Dedifferentiated amniotic fluid mesenchymal stem cell (primary cell): ENCODE data around the gene FAM180A.
A peak's percentile ranks its signal among the peaks of the same experiment; 100 is the strongest.
"Not testable (repeated sequence)": the region's sequence is repeated elsewhere in the genome, so short reads cannot be mapped to it uniquely, and the experiment has no call there.

Source experiments
- DNase-seq: peaks from one replicate; pipeline ENCODE4 v3.0.0-alpha.2; 2016; ENCODE audit errors: extremely low spot score

The FAM180A gene

GRCh38 chr7:135741905-135742304 lies 6.7 kb downstream of the FAM180A start:
- DNase-seq: no peak

- DNase-seq: no peak
Observed at GRCh38 chr7:135740889-135741288, 7.7 kb downstream of the FAM180A start.

GRCh38 chr7:135737306-135737647 lies 11.3 kb downstream of the FAM180A start:
- not testable (repeated sequence) for DNase-seq

GRCh38 chr7:135736586-135737305 lies 11.9 kb downstream of the FAM180A start:
- no peak for DNase-seq

GRCh38 chr7:135734343-135734689 lies 14.3 kb downstream of the FAM180A start:
- DNase-seq: no peak

- no peak for DNase-seq
Observed at GRCh38 chr7:135733603-135734342, 14.8 kb downstream of the FAM180A start.

DNA sequence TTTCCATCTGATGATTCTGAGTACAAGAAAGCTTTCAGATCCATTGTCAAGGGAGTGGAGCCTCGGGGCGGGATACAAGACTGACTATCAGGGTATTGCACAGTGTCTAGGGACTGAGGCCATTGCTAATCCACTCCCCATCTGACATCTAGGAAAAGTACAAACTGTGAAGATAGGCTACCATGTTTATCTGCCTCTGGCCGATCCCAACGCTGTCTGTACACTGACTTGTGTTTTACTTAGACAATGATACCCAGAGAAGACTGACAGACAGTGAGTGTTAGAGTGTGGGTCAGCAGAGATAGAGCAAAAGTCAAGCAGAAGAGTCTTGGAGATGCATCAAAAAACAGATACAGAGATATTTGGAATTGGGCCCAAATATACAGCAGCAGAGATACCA lies 17.5 kb downstream of the FAM180A start:
- no peak for DNase-seq

DNA sequence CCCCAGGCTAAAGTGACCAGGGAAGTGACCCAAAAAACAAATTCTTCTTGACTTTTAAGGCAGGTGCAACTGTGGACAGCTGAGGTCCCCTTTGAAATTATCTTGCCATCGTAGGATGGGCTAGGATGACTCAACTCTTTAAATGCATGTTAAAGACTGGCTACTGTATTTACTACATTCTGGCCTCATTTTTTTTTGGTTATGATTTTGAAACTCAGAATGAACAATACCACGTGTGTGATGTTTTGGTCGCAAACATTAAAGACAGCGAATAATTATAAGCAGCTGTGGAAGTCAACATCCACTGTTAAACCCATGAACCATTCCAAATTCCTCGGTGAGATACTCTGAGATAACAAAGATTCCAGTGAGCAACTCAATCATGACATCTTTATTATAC lies 19.4 kb downstream of the FAM180A start:
- DNase-seq: no peak

DNA sequence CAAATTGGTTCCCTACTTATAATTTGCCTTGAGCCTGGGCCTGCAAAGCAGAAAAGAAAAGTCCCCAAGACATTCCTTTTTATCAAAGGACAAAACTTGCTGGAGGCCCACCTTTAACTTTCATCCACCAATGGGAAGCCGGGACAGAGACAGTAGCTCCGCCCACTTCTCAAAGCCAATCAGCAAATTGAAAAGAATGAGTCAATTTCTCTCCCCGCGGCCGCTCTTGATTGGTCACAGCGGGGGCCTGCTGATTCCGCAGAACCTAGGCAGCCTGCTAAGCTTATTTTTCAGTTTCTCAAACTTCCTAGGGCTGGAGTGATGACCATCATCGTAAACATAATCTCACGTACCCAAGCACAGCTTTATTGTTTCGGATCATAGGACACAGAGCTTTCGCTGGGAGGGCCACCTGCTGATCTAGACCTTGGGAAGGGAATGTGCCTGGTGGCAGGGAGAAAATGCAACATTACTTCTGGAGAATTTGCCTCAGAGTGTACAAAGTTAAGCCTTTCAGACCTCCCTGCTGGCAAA lies 20.4 kb downstream of the FAM180A start, which contains the start of gene SLC13A4:
Gene SLC13A4, minus strand, starts transcription at position 51 of the 534 bp plus-strand sequence. CDS start 690 bp downstream, outside the sequence.
- DNase-seq: no peak

GRCh38 chr7:135726911-135727673 lies 21.5 kb downstream of the FAM180A start:
- no peak for DNase-seq

- DNase-seq: no peak
Observed at GRCh38 chr7:135726276-135726788, 22.3 kb downstream of the FAM180A start.

GRCh38 chr7:135723411-135723810 lies 25.2 kb downstream of the FAM180A start:
- DNase-seq: no peak

GRCh38 chr7:135721198-135721820 lies 27.3 kb downstream of the FAM180A start:
- DNase-seq: no peak

DNA sequence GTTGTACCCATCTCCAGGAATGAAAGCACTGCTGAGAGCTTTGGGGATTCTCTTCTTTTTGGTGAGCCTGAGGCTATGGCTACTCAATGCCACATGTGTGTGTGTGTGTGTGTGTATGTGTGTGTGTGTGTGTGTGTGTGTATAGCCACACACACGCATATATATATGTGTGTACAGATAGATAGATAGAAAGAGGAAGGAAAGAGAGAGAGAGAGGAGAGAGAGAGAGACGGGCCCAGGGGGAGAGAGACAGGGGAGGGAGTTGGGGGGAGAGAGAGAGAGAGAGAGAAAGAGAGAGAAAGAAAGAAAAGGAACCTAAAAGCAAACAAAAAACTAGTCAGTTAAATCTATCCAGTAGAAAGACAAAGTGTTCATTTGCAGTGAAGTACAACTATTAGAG lies 28.9 kb downstream of the FAM180A start:
- DNase-seq: no peak

DNA sequence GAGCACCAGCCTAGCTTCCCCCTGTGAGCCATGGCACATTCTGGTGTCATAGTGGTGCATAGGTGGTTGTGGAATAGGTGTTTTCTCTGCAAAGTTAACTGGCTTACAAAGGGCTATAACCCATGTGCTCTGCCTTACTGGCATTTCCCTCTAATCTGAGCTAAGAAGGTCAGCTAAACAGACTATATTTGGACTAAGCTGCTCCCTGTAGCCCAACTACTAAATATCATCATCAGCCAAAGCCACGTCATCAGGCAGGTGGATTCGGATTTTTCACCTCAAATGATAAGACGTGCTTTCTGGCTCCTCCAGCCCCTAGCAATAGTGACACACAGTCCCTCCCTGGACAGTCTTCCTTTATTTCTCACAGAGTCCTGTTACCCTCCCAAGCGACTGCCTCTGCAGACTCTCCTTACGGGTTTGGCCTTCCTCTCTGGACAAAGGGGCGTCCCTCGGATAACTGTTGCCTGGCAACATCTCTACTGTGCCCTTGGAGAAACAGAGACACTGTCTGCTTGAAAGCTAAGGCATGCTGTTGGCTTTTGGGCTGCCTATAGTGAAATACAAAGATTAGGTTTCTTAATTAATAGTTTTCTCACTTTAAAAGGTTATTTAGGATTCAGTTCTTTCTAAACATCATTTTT lies 29.7 kb downstream of the FAM180A start:
- no peak for DNase-seq

DNA sequence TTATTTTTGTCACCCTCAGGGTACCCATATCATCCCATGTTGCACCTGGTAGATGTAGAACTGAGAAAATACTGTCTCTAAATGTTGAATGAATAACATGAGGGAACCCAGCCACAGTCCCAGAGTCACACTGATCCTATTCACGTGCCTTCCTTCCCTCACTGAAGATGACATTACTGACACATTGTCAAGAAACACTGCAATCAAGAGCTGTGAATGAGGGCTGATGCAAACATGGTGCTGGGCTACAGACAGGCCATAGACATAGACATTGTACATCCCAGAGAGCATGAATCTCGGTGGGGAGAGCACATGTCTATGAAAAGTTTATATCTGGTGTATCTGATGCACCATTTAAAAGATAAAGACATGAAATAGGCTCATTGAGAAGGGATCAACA lies 30.4 kb downstream of the FAM180A start:
- no peak for DNase-seq

- DNase-seq: no peak
Observed at GRCh38 chr7:135717693-135718092, 30.9 kb downstream of the FAM180A start.

DNA sequence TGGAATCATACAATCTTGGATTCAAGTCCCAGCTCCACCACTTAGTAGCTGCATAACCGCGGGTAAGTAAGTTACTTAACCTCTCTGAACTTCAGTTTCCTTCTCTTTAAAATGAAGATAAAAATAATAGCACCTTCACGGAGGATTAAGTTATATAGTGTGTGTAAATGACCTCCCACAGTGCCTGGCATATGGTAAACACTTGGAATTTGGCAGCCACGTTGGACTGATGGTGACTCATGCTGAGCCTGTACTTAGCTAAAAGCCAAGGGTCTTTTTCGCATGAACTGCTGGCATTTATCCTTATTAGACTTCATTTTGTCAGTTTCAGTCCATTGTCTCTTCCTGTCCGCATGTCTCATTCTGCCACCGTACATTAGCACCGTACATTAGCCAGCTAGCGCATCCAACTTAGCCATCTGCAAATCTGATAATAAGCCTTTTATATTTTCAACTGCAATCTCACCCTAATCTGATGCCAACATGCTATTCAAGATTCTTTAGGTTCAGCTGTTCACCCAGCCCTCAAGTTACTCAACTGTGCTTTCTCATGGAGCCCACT lies 31.9 kb downstream of the FAM180A start:
- DNase-seq: no peak

GRCh38 chr7:135715673-135716072 lies 32.9 kb downstream of the FAM180A start:
- DNase-seq: no peak

DNA sequence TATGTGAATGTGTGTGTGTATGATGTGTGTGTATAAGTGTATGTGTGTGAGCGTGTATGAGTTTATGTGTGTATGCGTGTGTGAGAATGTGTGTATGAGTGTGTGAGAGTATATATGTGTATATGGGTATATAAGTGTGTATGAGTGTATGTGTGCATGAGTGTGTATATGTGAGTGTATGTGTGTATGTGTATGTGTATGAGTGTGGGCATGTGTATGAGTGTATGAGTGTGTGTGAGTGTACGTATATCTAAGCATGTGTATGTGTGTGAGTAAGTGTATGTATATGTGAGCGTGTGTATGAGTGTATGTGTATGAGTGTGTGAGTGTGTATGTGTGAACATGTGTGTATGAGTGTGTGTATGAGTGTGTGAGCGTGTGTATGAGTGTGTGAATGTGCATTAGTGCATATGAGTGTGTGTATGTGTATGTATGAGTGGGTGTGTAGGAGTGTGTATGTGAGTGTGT lies 33.5 kb downstream of the FAM180A start:
- DNase-seq: no peak

GRCh38 chr7:135714534-135715009 lies 34.0 kb downstream of the FAM180A start:
- peak; percentile 61 for DNase-seq
